HCT116 (cell line): ENCODE measurements around the gene MANSC4. TPM values are rescaled to one million over a fixed set of nuclear protein-coding genes. Genes with fewer than 3 reads are reported as not detected.

Experiments
- ATAC-seq: fragments of 200-7000 bp; cut with Tn5 transposase; 2 replicates; pipeline ENCODE4 v1.9.1; 2020; ENCODE audit warnings: mild to moderate bottlenecking, moderate library complexity
- BruUV-seq: library from RNA; stranded (reverse); fragments of 400-500 nt; replicated peaks from 2 replicates; lab custom pipeline; 2021; lab: Mats Ljungman, UMichigan
- CTCF ChIA-PET: fragments of 300-600 bp; sonication (Branson Sonifier 250); formaldehyde crosslinking; loops from one replicate; lab custom pipeline; 2021; ENCODE audit warnings: antibody characterized with exemption; lab: Charles Lee
- POLR2A ChIA-PET: fragments of 300-600, 350-600 bp; sonication (Branson Sonifier 250); formaldehyde crosslinking; loops from one replicate; lab custom pipeline; 2021; ENCODE audit warnings: antibody characterized with exemption; lab: Charles Lee
- RAD21 ChIA-PET, 2 experiments: fragments of 300-600 bp; sonication (Branson Sonifier 250); formaldehyde crosslinking; loops; one replicate each; lab custom pipeline; 2023; ENCODE audit warnings: low total read pairs in 2 of 2; ENCODE audit not compliant: uncharacterized antibody in 2 of 2, unreplicated experiment in 2 of 2, low non-redundant PET in 1 of 2; lab: Charles Lee
- DNase-seq: peaks from one replicate; pipeline ENCODE4 v3.0.0-alpha.2; 2010; ENCODE audit warnings: low read depth, low spot score
- H2AFZ ChIP-seq: fragments of 200-600 bp; shearing (Covaris generic), sonication (generic); 2 replicates; pipeline ENCODE4 v1.6.1; 2017; ENCODE audit warnings: low read depth, mixed run types, mixed read lengths, antibody characterized with exemption, low read length; ENCODE audit not compliant: poor library complexity, severe bottlenecking
- H3K27ac ChIP-seq: 2 replicates; pipeline ENCODE4 v1.5.1; 2012; ENCODE audit warnings: low read depth, low read length
- H3K27me3 ChIP-seq: fragments of 200-600 bp; sonication (generic); 2 replicates; pipeline ENCODE4 v1.6.1; 2016; ENCODE audit warnings: mixed run types, low read length, mixed read lengths; ENCODE audit not compliant: insufficient read depth
- H3K36me3 ChIP-seq, 2 experiments: fragments of 200-500 bp in 1 of 2; fragments of 200-600 bp in 1 of 2; sonication (Bioruptor generic) in 1 of 2; sonication (generic) in 1 of 2; 2 replicates each; pipeline versions ENCODE4 v1.5.1 to v1.6.1; 2014 to 2016; ENCODE audit warnings: low read length in 2 of 2, inconsistent platforms in 1 of 2, mixed read lengths in 1 of 2, mixed run types in 1 of 2; ENCODE audit not compliant: insufficient read depth in 2 of 2, control insufficient read depth in 1 of 2
- H3K4me1 ChIP-seq, 2 experiments: fragments of 200-600 bp in 1 of 2; sonication (generic) in 1 of 2; 2 replicates each; pipeline versions ENCODE4 v1.5.1 to v1.6.1; 2012 to 2017; ENCODE audit warnings: low read length in 2 of 2, inconsistent platforms in 1 of 2, mild to moderate bottlenecking in 1 of 2, mixed read lengths in 1 of 2, mixed run types in 1 of 2, moderate library complexity in 1 of 2; ENCODE audit not compliant: insufficient read depth in 2 of 2, control insufficient read depth in 1 of 2
- H3K4me2 ChIP-seq: fragments of 200-600 bp; sonication (generic); 2 replicates; pipeline ENCODE4 v1.6.1; 2017; ENCODE audit warnings: mixed run types, low read length, mixed read lengths
- H3K4me3 ChIP-seq, 2 experiments: fragments of 200-600 bp in 1 of 2; sonication (generic) in 1 of 2; replicated peaks in 1 of 2; 2 replicates each; pipeline ENCODE4 v1.5.1; 2011 to 2016; ENCODE audit warnings: low read length in 2 of 2, control low read depth in 1 of 2, low read depth in 1 of 2, mild to moderate bottlenecking in 1 of 2, mixed read lengths in 1 of 2, mixed run types in 1 of 2
- H3K79me2 ChIP-seq: fragments of 200-600 bp; sonication (generic); 2 replicates; pipeline ENCODE4 v1.6.1; 2017; ENCODE audit warnings: mild to moderate bottlenecking, mixed run types, low read length, moderate library complexity, mixed read lengths; ENCODE audit not compliant: insufficient read depth
- H3K9ac ChIP-seq: fragments of 200-600 bp; sonication (generic); 2 replicates; pipeline ENCODE4 v1.6.1; 2016; ENCODE audit warnings: low read length, mixed read lengths
- H3K9me2 ChIP-seq: fragments of 200-600 bp; sonication (generic), shearing (Covaris generic); 2 replicates; pipeline ENCODE4 v1.6.1; 2017; ENCODE audit warnings: mixed run types, mild to moderate bottlenecking, moderate library complexity; ENCODE audit not compliant: insufficient read depth
- H3K9me3 ChIP-seq, 2 experiments: fragments of 200-500 bp in 1 of 2; fragments of 200-600 bp in 1 of 2; sonication (Bioruptor generic) in 1 of 2; sonication (generic) in 1 of 2; 2 replicates each; pipeline ENCODE4 v1.6.1; 2014 to 2017; ENCODE audit warnings: low read length in 2 of 2, mixed read lengths in 2 of 2, inconsistent platforms in 1 of 2, low read depth in 1 of 2, mild to moderate bottlenecking in 1 of 2, mixed run types in 1 of 2, moderate library complexity in 1 of 2; ENCODE audit not compliant: control insufficient read depth in 1 of 2, insufficient read depth in 1 of 2
- H4K20me1 ChIP-seq: fragments of 200-600 bp; sonication (generic), shearing (Covaris generic); 2 replicates; pipeline ENCODE4 v1.6.1; 2017; ENCODE audit warnings: mixed run types, mild to moderate bottlenecking, moderate library complexity; ENCODE audit not compliant: insufficient read depth
- CBX3 ChIP-seq: IDR thresholded peaks from 2 replicates; pipeline ENCODE4 v1.6.1; 2012; ENCODE audit warnings: low read depth
- CEBPB ChIP-seq: IDR thresholded peaks from 2 replicates; pipeline ENCODE4 v1.6.1; 2012; ENCODE audit warnings: low read depth
- EGR1 ChIP-seq: IDR thresholded peaks from 2 replicates; pipeline ENCODE4 v1.6.1; 2012; ENCODE audit warnings: low read depth
- EZH2 ChIP-seq: fragments of 200-600 bp; sonication (generic); IDR thresholded peaks from 2 replicates; pipeline ENCODE4 v1.6.1; 2017; ENCODE audit warnings: antibody characterized with exemption, mixed run types
- EZH2phosphoT487 ChIP-seq: fragments of 200-600 bp; IDR thresholded peaks from 2 replicates; pipeline ENCODE4 v1.6.1; 2018; ENCODE audit warnings: antibody characterized with exemption, borderline replicate concordance
- JUND ChIP-seq: IDR thresholded peaks from 2 replicates; pipeline ENCODE4 v1.6.1; 2012
- POLR2A ChIP-seq: IDR thresholded peaks from 2 replicates; pipeline ENCODE4 v1.7.0; 2011; ENCODE audit warnings: borderline replicate concordance; ENCODE audit not compliant: insufficient read depth, insufficient read length; ENCODE audit errors: extremely low read depth
- POLR2AphosphoS5 ChIP-seq: IDR thresholded peaks from 2 replicates; pipeline ENCODE4 v1.6.1; 2011; ENCODE audit warnings: mild to moderate bottlenecking, low read depth, low read length, moderate library complexity
- RAD21 ChIP-seq: IDR thresholded peaks from 2 replicates; pipeline ENCODE4 v1.6.1; 2012; ENCODE audit warnings: low read depth, mild to moderate bottlenecking
- SIN3A ChIP-seq: IDR thresholded peaks from 2 replicates; pipeline ENCODE4 v1.6.1; 2012; ENCODE audit warnings: low read depth
- SP1 ChIP-seq: IDR thresholded peaks from 2 replicates; pipeline ENCODE4 v1.6.1; 2012; ENCODE audit warnings: low read depth
- SRF ChIP-seq: IDR thresholded peaks from 2 replicates; pipeline ENCODE4 v1.6.1; 2012; ENCODE audit warnings: low read depth
- TCF7L2 ChIP-seq: IDR thresholded peaks from 2 replicates; pipeline ENCODE4 v1.7.0; 2011; ENCODE audit warnings: borderline replicate concordance, inconsistent platforms; ENCODE audit not compliant: insufficient read depth, insufficient read length; ENCODE audit errors: extremely low read depth
- YY1 ChIP-seq: IDR thresholded peaks from 2 replicates; pipeline ENCODE4 v1.6.1; 2011; ENCODE audit warnings: low read length, low read depth, moderate library complexity, mild to moderate bottlenecking; ENCODE audit not compliant: insufficient replicate concordance; ENCODE audit errors: extremely low read depth
- intact Hi-C: fragments of 100-400 bp; cut with micrococcal nuclease; formaldehyde crosslinking; loops from 2 replicates; pipeline ENCODE4 v1.10.0; 2022
- total RNA-seq: library from RNA; stranded (reverse); gene quantifications from one replicate; pipeline ENCODE4 v1.2.1, GENCODE V29; 2021; ENCODE audit not compliant: unreplicated experiment
- TF ChIP-seq, protein P1 (sequence below): IDR thresholded peaks from 2 replicates; pipeline ENCODE4 v1.6.1; 2012
- TF ChIP-seq, protein P2 (sequence below): IDR thresholded peaks from 2 replicates; pipeline ENCODE4 v1.6.1; 2012
- TF ChIP-seq, protein P3 (sequence below): IDR thresholded peaks from 2 replicates; pipeline ENCODE4 v1.6.1; 2011; ENCODE audit warnings: mild to moderate bottlenecking, low read length, moderate library complexity; ENCODE audit not compliant: insufficient replicate concordance; ENCODE audit errors: extremely low read depth
- TF ChIP-seq, protein P4 (sequence below), 3 experiments: fragments of 200-600 bp in 1 of 3; sonication (generic) in 1 of 3; IDR thresholded peaks in 2 of 3; conservative IDR thresholded peaks in 1 of 3; 2 replicates each; pipeline ENCODE4 v1.5.1; 2012 to 2017; ENCODE audit warnings: low read depth in 2 of 3, low read length in 2 of 3, antibody characterized with exemption in 1 of 3, borderline replicate concordance in 1 of 3, control low read depth in 1 of 3, mild to moderate bottlenecking in 1 of 3, mixed read lengths in 1 of 3, mixed run types in 1 of 3, moderate library complexity in 1 of 3; ENCODE audit not compliant: insufficient read depth in 1 of 3

MANSC4 gene
- total RNA-seq, 1 experiment from 2014 or later, result not detected

DNA sequence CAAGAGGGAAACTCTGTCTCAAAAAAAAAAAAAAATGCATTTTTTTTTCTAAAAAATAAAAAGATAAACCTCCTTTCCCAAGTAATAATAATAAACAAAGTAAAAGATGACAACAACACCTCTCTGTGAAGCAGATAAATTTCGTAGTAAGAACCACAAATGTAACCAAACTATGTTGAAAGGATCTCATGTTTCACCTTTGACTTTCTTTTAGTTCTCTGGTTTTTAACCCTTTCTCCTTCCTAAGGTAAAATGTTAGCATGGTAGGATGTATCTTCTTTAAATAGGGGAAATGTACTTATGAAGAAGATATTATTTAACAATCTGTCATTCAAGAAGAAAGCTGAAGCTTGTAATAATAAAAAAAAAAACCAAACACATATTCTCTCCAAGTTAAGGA is 1.8 kb downstream of the MANSC4 start (continued):
- TF ChIP-seq SIN3A, result no peak
- TF ChIP-seq SRF, result no peak
- TF ChIP-seq RAD21, result no peak
- TF ChIP-seq, protein P1, sequence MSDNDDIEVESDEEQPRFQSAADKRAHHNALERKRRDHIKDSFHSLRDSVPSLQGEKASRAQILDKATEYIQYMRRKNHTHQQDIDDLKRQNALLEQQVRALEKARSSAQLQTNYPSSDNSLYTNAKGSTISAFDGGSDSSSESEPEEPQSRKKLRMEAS, result no peak
- no peak for TF ChIP-seq EGR1
- TF ChIP-seq YY1, result no peak
- TF ChIP-seq, protein P2, sequence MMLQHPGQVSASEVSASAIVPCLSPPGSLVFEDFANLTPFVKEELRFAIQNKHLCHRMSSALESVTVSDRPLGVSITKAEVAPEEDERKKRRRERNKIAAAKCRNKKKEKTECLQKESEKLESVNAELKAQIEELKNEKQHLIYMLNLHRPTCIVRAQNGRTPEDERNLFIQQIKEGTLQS, result no peak

DNA sequence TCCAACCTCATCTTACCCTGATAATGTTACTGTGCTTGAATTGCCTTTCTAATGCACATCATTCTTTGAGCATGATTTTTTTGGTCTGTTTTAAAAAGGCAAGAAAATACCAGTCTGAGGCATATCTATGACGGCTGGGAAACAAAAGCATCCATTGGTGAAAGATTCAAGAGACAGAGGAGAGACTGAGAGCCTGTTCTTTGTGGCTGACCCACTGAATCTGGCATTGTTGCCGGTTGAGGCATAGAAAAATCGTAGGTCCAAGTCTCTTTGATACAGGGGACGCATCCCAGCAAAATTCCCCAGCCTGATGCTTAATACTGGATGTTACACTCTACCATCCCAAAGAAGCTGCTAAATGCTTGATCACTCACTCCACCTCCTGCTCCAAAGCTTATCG is 2.9 kb downstream of the MANSC4 start:
- RAD21 ChIA-PET, result no interaction called here
- no peaks in the 10 kb centered on the region for H3K36me3 ChIP-seq
- intact Hi-C loops, result no loop called here
- DNase-seq (no peak), ATAC-seq (no peak)
- no peak overlapping the region for H3K4me2 ChIP-seq
- H3K79me2 ChIP-seq, result peaks cover 18% of the 10 kb centered on the region
- no TSS peak for BruUV-seq
- CTCF ChIA-PET, result no interaction called here
- POLR2A ChIA-PET, result no interaction called here
- no peaks in the 10 kb centered on the region for H3K9me2 ChIP-seq
- no peak for TF ChIP-seq SIN3A
- TF ChIP-seq JUND, result no peak
- no peak for TF ChIP-seq CBX3
- TF ChIP-seq CEBPB, result no peak
- TF ChIP-seq, protein P3, sequence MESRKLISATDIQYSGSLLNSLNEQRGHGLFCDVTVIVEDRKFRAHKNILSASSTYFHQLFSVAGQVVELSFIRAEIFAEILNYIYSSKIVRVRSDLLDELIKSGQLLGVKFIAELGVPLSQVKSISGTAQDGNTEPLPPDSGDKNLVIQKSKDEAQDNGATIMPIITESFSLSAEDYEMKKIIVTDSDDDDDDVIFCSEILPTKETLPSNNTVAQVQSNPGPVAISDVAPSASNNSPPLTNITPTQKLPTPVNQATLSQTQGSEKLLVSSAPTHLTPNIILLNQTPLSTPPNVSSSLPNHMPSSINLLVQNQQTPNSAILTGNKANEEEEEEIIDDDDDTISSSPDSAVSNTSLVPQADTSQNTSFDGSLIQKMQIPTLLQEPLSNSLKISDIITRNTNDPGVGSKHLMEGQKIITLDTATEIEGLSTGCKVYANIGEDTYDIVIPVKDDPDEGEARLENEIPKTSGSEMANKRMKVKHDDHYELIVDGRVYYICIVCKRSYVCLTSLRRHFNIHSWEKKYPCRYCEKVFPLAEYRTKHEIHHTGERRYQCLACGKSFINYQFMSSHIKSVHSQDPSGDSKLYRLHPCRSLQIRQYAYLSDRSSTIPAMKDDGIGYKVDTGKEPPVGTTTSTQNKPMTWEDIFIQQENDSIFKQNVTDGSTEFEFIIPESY, result no peak
- no peak for TF ChIP-seq EZH2phosphoT487
- no peak for TF ChIP-seq TCF7L2
- TF ChIP-seq, protein P4, sequence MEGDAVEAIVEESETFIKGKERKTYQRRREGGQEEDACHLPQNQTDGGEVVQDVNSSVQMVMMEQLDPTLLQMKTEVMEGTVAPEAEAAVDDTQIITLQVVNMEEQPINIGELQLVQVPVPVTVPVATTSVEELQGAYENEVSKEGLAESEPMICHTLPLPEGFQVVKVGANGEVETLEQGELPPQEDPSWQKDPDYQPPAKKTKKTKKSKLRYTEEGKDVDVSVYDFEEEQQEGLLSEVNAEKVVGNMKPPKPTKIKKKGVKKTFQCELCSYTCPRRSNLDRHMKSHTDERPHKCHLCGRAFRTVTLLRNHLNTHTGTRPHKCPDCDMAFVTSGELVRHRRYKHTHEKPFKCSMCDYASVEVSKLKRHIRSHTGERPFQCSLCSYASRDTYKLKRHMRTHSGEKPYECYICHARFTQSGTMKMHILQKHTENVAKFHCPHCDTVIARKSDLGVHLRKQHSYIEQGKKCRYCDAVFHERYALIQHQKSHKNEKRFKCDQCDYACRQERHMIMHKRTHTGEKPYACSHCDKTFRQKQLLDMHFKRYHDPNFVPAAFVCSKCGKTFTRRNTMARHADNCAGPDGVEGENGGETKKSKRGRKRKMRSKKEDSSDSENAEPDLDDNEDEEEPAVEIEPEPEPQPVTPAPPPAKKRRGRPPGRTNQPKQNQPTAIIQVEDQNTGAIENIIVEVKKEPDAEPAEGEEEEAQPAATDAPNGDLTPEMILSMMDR (IDR thresholded peaks at IDR 0.05 in 2 of 3, conservative IDR thresholded peaks at IDR 0.05 in 1 of 3; ENCODE audit: borderline replicate concordance in 1 of 3, insufficient read depth in 1 of 3, low read depth in 2 of 3, low read length in 2 of 3), result no peak
- TF ChIP-seq RAD21, result no peak
- no peak for TF ChIP-seq EZH2
- TF ChIP-seq YY1, result no peak
- no peak for TF ChIP-seq SP1
- TF ChIP-seq SRF, result no peak
- TF ChIP-seq EGR1, result no peak
- no peak for TF ChIP-seq POLR2AphosphoS5
- TF ChIP-seq, protein P1, result no peak
- no peak for TF ChIP-seq POLR2A
- peaks cover 19 to 41% of the 10 kb centered on the region in 2 experiments for H3K4me1 ChIP-seq
- H2AFZ ChIP-seq, result no peak overlapping the region
- H4K20me1 ChIP-seq, result no peaks in the 10 kb centered on the region
- no peaks in the 10 kb centered on the region for H3K27me3 ChIP-seq
- no peak overlapping the region for H3K27ac ChIP-seq
- H3K9ac ChIP-seq, result no peak overlapping the region
- no peaks in the 10 kb centered on the region for H3K9me3 ChIP-seq
- H3K4me3 ChIP-seq, result no peak overlapping the region
